Cerebellar cortex (tissue), 1 donor: ENCODE results near the gene CADPS2.

Experiments used
- DNase-seq: peaks from one replicate; pipeline ENCODE4 v3.0.0-alpha.2; 2015; ENCODE audit warnings: low spot score

CADPS2 gene

GRCh38 chr7:122525355-122525754, 360.9 kb downstream of the CADPS2 start:
- DNase-seq: no peak

DNA sequence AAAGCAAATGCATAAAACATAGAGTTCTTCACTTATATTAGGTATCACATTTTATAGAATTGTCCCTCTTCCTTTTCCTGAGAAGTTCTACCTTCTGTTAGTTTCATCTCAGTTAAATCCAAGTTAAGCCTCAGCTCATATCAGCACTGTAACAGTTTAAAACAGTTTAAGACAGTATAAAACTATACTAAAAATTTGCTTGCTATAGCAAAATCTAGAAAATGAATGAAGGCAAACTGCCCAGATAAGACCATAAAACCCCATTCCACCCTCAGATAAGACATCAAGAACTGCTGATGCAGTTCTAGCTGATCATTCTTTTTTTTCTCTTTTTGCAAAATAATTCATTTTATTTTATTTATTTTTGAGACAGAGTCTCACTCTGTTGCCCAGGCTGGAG, 364.5 kb downstream of the CADPS2 start:
- DNase-seq: no peak

- DNase-seq: no peak
These were observed 365.2 kb downstream of the CADPS2 start for GRCh38 chr7:122520971-122521555.

DNA sequence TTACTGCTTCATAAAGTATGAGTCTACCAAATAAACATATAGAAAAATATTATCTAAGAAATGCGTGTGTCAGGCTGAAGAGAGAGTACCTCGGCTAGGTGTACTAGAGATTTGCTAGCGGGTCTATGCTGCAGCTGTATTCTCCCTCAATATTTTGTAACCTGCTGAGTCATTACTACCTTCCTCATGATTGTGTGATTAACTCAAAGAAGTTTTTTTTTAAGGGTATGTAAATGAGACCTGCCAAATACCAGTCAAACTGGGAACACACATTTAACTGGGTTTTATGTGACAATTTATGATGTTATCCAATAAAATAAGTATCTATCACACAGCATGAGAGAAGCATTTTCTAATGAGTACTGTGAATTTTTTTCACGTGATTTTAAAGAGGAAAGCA, 367.8 kb downstream of the CADPS2 start:
- no peak for DNase-seq

GRCh38 chr7:122517576-122517975, 368.7 kb downstream of the CADPS2 start:
- no peak for DNase-seq

DNA sequence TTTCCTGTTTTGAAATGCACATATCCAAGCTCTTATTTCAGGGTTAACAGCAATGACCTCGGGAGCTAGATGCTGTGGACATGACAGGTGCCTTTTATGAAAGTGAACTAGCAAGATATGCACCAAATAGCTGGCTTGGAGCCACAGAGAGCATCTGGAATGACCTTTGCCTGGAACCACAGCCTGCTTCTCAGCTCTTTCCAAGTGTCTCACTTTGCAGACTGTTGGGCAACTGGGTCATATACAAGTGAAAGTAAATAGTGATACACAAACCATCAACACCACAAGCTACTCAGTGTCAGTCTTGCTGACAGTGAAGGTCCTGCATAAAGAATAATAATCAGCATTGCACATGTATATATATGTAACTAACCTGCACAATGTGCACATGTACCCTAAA, 370.9 kb downstream of the CADPS2 start:
- DNase-seq: no peak

DNA sequence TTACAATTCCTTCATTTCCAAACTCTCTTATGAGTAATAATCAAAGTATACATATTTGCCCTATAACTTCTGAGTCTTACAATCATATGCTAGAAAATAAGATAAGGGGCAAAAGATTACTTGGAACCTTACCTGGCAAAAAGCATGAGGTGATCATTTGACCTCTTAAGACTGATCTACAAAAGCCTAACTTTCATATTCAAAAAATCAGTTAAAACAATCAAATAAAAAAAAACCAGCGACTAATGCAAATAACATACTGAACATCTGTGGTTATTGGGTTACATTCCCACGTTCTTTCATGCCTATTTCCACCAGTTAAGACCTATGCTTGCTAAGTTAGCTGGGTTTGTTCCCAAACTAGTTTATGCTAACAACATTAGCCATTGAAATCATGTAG, 375.0 kb downstream of the CADPS2 start:
- DNase-seq: no peak

DNA sequence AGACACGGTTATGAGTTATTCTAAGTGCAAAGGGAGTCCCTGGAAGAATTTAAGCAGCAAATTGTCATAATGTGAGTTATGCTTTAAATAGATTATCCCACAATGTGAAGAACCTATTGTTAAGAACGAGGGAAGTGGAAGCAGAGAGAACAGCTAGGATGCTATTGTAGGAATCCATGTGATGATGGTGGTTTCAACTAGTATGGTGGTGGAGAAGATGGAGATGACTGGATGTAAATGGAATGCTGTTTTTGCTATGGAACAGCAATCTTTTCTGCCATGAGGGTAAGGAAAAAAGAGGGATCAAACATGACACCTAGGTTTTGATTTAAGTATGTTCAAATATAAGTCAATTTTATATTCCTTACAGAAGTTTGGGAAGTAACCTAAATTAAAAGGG, 378.7 kb downstream of the CADPS2 start:
- no peak for DNase-seq

DNA sequence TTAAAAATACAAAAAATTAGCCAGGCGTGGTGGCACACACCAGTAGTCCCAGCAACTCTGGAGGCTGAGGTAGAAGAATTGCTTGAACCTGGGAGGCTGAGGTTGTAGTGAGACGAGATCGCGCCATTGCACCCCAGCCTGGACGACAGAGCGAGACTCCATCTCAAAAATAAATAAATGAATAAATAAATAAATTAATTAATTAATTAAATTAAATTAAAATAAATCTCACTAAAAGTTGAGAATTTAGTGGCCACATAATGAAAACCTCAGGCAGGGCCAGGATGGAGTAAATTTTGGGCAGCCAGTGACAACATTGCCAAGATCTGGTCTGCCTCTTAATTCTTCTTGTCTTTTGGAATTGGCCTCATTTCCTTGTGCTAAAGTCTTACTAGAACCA, 394.3 kb downstream of the CADPS2 start:
- no peak for DNase-seq

GRCh38 chr7:122488241-122488640, 398.0 kb downstream of the CADPS2 start:
- DNase-seq: no peak

DNA sequence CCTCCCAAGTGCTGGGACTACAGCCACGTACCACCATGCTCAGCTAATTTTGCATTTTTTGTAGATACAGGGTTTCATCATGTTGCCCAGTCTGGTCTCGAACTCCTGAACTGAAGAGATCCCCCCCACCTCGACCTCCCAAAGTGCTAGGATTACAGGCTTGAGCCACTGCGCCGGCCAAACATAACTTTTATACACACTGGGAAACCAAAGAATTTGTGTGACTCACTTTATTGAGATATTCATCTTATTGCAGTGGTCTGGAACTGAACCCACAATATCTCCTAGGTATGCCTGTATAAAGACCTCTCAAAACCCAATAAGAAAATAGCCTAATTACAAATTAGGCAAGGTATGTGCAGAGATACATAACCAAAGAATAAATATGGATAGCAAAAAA, 399.1 kb downstream of the CADPS2 start:
- no peak for DNase-seq

GRCh38 chr7:122485856-122486255, 400.4 kb downstream of the CADPS2 start:
- no peak for DNase-seq

DNA sequence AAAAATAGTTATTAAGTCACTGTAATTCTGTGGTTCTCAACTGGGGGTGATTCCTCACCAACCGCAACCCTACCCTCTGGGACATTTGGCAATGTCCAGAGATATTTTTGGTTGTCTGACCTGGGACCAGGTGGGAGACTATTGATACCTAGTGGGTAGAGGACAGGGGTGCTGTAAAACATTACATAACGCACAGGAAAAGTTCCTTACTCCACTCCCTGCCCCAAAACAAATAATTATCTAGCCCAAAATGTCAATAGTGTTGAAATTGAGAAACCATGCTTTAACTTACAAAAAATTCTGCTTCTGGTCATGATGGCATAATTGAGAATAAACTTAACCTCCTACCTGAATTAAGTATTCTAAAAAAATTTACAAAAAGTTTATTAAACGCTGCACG, 404.0 kb downstream of the CADPS2 start:
- DNase-seq: no peak

GRCh38 chr7:122470859-122471258, 415.4 kb downstream of the CADPS2 start:
- DNase-seq: no peak

DNA sequence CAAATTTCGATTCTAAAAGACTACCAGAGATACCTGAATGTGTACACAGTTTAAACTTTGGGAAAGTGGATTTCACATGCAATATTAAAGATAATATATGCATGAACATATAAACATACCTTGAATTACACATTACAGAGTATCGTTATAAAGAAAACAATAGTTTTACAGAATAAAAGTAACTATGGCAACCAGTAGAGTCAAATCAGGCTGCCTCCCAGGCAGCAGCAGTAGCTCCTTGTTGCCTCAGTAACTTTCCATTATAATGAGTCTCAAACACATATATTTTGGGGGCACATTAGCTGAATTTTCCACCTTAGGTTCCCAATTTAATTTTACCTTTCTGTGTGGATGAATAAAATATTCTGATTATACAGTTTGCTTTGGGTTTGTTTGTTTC, 417.3 kb downstream of the CADPS2 start:
- DNase-seq: no peak

GRCh38 chr7:122467661-122468449, 418.4 kb downstream of the CADPS2 start:
- DNase-seq: no peak

GRCh38 chr7:122465296-122465695, 421.0 kb downstream of the CADPS2 start:
- DNase-seq: peak; percentile 65

DNA sequence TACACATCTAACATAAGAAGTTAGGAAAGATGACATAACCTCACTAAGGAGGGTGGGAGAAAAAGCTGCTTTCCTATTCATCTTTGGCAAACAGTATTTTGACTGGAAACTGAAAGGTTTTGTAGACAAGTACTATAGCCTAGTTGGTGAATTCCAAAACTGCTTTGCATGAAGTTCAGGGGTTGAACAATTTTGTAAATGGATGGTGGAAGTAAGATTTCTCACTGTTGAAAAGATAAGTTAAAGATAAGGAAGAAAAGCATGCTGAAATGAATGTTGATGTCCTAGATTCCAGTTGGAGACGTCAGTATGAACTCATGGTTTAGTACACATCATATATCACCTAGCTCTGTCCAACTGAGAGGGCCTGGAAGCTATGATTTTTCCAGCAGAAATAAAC, 422.6 kb downstream of the CADPS2 start:
- no peak for DNase-seq

DNA sequence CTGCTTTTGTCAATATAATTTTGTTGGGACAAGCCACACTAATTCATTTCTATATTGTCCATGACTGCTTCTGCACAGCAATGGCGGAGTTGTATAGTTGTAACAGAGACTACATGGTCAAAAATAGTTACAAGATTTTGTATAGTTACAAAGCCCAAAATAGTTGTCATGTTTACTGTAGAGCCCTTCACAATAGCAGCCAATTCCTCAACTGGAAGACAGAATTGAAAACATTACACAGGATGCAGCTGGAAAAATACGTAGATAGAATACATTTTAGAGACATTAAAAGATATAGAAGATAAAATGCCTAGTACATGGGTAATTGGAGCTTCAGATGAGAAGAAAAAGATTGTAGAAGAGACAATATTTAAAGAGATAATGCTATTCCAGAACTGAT, 425.3 kb downstream of the CADPS2 start:
- no peak for DNase-seq

- DNase-seq: no peak
These were observed 428.3 kb downstream of the CADPS2 start for GRCh38 chr7:122457969-122458368.

DNA sequence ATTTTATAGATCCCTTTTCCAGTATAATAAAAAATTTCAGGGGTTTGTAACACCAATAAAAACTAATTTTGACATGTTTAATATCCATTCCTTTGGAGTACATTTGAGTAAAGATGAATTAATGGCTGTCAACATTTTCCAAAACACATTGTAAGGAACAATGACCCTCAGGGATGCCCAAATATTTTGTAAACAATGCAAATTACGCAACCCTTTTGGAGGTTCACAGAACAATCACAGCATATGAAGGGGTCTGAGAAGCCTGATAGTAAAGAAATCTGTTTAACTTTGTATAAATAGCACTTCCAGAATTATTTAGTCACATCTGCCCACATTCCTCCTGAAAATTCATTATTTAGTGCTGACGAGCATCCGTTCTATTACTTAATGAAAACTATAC, 428.9 kb downstream of the CADPS2 start:
- no peak for DNase-seq

DNA sequence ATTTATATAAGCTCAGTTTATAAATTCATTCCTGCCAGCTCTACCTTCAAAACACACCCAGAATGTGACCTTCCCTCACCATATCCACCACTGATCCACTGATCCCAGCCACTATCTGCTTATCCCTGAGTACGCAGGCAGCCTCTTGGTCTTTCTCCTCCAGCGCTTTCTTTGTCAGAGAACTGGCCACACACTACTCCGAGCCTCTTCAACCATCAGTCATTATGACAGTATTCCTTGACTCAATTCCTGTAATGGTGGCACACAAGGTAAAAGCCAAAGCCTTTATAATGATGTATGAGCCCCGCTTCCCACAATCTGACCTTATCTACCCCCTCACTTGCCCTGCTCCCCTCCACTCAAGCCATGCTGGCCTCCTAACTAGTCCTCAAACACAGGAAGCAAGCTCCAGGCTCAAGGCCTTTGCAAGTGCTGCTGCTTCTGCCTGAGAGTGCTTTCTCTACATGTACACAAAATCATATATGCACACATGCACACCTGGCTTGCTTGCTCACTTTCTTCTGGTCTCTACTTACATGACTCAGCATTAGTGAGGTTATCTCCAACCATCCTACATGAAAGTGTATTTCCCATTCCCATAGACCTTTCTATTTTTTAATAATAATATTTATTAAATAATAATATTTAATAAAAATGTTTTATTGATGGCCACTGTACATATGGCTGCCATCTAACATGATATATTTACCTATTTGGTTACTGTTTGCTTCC, 431.3 kb downstream of the CADPS2 start:
- DNase-seq: no peak

GRCh38 chr7:122453432-122453831, 432.8 kb downstream of the CADPS2 start:
- no peak for DNase-seq
